ENCODE results near the gene CLECL1. TPM values are rescaled to one million over a fixed set of nuclear protein-coding genes. Genes with fewer than 3 reads are reported as not detected.

CLECL1 gene
- total RNA-seq, 1 donor from 2014 or later = not detected

DNA sequence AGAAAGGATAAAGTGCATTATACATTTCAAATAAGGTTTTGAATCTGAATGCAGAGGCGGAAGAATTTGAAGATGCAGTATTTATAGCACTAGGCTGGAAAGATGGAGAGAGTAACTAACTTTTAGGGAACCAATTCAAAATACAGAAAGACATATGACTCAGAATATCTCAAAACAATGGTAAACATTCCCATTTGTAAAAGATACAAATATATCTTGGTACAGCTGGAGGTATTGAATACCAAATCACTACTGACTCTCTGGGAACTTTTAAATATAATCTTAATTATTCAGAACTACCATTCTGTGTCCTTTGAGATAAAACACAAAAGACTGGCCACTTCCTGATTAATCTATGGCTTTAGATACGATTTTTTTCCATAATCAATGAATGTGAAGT lies 22.7 kb upstream of the CLECL1 start:
- Mint-ChIP-seq H3K27ac (ENCODE audit: unreplicated experiment) (no peak overlapping the region), H3K36me3 (ENCODE audit: unreplicated experiment) (no peaks in the 10 kb centered on the region), H3K4me1 (ENCODE audit: low read depth, unreplicated experiment) (no peaks in the 10 kb centered on the region), H3K4me3 (ENCODE audit: unreplicated experiment) (no peak overlapping the region), H3K9me3 (ENCODE audit: unreplicated experiment) (no peaks in the 10 kb centered on the region), H3K27me3 (ENCODE audit: unreplicated experiment) (no peaks in the 10 kb centered on the region)
- DNase-seq = no peak
- TF ChIP-seq CTCF (IDR thresholded peaks at IDR 0.05; ENCODE audit: partially characterized antibody, unreplicated experiment) = no peak

- Mint-ChIP-seq H3K9me3 (ENCODE audit: unreplicated experiment) (no peaks in the 10 kb centered on the region), H3K36me3 (ENCODE audit: unreplicated experiment) (no peaks in the 10 kb centered on the region), H3K4me3 (ENCODE audit: unreplicated experiment) (no peak overlapping the region), H3K4me1 (ENCODE audit: low read depth, unreplicated experiment) (no peaks in the 10 kb centered on the region), H3K27ac (ENCODE audit: unreplicated experiment) (no peak overlapping the region), H3K27me3 (ENCODE audit: unreplicated experiment) (no peaks in the 10 kb centered on the region)
- no peak for TF ChIP-seq CTCF (IDR thresholded peaks at IDR 0.05; ENCODE audit: partially characterized antibody, unreplicated experiment)
- DNase-seq = no peak
Observed at GRCh38 chr12:9755035-9755434, 22.1 kb upstream of the CLECL1 start.

DNA sequence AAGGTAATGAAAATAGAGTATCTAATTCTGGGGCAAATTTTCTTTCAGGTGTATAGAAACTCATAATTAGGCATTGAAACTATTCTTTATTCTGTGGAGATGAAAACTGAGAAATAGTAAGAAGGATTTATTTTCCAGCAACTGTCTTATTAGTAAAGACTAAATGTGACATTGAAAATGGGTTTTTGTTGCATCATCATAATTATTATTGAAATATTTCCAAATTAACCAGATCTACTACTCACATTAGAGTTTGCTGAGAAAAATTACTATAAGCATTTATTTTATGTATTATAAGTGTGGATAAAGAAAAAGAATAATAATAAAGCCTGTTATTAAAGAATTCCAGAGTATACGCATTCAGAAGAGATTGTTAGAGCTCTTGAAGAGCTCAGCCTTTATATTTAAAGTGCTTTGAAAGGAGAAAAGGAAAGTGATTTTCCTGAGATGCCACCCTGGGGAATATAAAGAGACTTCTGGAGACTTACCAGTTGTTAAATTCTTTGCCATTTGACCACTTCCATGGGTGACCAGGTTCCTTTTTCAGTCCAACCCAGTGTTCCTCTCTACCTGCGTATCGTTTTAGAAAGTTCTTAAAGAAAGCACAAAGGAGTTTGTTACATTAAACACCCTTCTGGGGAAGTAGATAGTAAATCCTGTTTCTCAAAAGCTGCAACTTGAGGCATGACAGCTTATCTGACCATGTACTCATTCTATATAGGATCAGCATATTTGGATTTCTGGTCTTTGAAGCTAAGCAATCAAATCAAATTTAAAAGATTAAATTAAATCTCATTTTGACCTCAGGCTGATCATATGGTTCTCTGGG lies 21.4 kb upstream of the CLECL1 start:
- Mint-ChIP-seq H3K9me3 (ENCODE audit: unreplicated experiment) (no peaks in the 10 kb centered on the region), H3K4me3 (ENCODE audit: unreplicated experiment) (no peak overlapping the region), H3K27me3 (ENCODE audit: unreplicated experiment) (no peaks in the 10 kb centered on the region), H3K36me3 (ENCODE audit: unreplicated experiment) (no peaks in the 10 kb centered on the region), H3K4me1 (ENCODE audit: low read depth, unreplicated experiment) (no peaks in the 10 kb centered on the region), H3K27ac (ENCODE audit: unreplicated experiment) (no peak overlapping the region)
- DNase-seq = no peak
- no peak for TF ChIP-seq CTCF (IDR thresholded peaks at IDR 0.05; ENCODE audit: partially characterized antibody, unreplicated experiment)

DNA sequence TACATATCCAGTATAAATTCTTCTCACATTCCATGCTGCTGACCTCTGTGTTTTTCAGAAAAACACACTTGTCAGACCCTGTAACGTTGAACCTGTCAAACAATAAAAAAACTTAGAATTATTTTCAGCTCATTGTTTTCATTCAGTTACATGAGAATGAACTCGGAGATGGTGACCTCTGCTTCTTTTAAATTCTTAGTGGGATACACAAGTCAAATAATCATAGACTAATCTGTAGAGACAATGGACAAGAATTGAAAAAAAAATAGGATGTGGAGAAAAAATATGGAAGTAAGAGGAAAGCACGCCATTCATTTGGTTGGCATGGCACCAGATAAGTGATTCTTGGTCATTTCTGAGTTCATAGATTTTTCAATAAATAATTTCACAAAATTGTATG lies 20.6 kb upstream of the CLECL1 start:
- TF ChIP-seq CTCF (IDR thresholded peaks at IDR 0.05; ENCODE audit: partially characterized antibody, unreplicated experiment) = no peak
- no peaks in the 10 kb centered on the region for H3K4me1 Mint-ChIP-seq (ENCODE audit: low read depth, unreplicated experiment)
- H3K36me3 Mint-ChIP-seq (ENCODE audit: unreplicated experiment) = no peaks in the 10 kb centered on the region
- H3K9me3 Mint-ChIP-seq (ENCODE audit: unreplicated experiment) = no peaks in the 10 kb centered on the region
- DNase-seq = no peak
- H3K4me3 Mint-ChIP-seq (ENCODE audit: unreplicated experiment) = no peak overlapping the region
- H3K27me3 Mint-ChIP-seq (ENCODE audit: unreplicated experiment) = no peaks in the 10 kb centered on the region
- no peak overlapping the region for H3K27ac Mint-ChIP-seq (ENCODE audit: unreplicated experiment)

DNA sequence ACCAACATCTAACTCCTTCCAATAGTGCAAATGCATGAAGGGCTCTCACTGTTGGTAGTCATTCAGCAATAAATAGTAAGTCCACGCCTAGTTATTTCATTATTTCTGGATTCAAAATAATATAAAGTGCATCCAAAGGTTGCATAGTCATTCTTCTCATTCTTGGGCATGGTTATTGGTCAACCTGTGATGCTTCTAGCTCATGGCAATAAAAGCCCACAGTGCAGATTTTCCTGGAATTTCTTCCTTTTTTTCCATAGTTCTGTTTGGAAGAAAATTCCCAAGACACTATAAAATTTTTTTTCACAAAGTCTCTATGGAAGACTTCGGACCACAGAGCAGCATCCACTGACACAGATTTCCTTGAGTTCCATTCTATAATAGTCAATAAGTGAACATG lies 20.2 kb upstream of the CLECL1 start:
- no peaks in the 10 kb centered on the region for H3K4me1 Mint-ChIP-seq (ENCODE audit: low read depth, unreplicated experiment)
- DNase-seq = no peak
- H3K9me3 Mint-ChIP-seq (ENCODE audit: unreplicated experiment) = no peaks in the 10 kb centered on the region

More for the DNA sequence above, 20.2 kb upstream of the CLECL1 start:
- Mint-ChIP-seq H3K36me3 (ENCODE audit: unreplicated experiment) (no peaks in the 10 kb centered on the region), H3K27me3 (ENCODE audit: unreplicated experiment) (no peaks in the 10 kb centered on the region), H3K4me3 (ENCODE audit: unreplicated experiment) (no peak overlapping the region), H3K27ac (ENCODE audit: unreplicated experiment) (no peak overlapping the region)
- no peak for TF ChIP-seq CTCF (IDR thresholded peaks at IDR 0.05; ENCODE audit: partially characterized antibody, unreplicated experiment)

Data from glutamatergic neuron (in vitro differentiated cells).